Measurements from ENCODE around the gene RAN.

- TF ChIP-seq CTCF (IDR thresholded peaks at IDR 0.05; ENCODE audit: low read length): no peak
- no peak for TF ChIP-seq EZH2phosphoT487 (IDR thresholded peaks at IDR 0.05; ENCODE audit: low read length)
Observed at GRCh38 chr12:130876297-130876696, 4.4 kb downstream of the RAN start.
